Epithelial cell of esophagus (primary cell): ENCODE results near the gene ODAD2.

Experiments
- DNase-seq: peaks from one replicate; pipeline ENCODE4 v3.0.0; 2010; ENCODE audit warnings: low read depth
- H3K4me3 ChIP-seq: 2 replicates; pipeline ENCODE4 v1.5.1; 2011; ENCODE audit warnings: mild to moderate bottlenecking, low read length, control low read depth
- CTCF ChIP-seq: IDR thresholded peaks from 2 replicates; pipeline ENCODE4 v1.5.1; 2011; ENCODE audit warnings: low read depth, mild to moderate bottlenecking, low read length, control low read depth, inconsistent platforms; ENCODE audit not compliant: insufficient read depth; ENCODE audit errors: missing control alignments

ODAD2 gene

GRCh38 chr10:27774831-27775230 lies 224.0 kb downstream of the ODAD2 start:
- TF ChIP-seq CTCF: no peak
- H3K4me3 ChIP-seq: no peak overlapping the region
- no peak for DNase-seq

GRCh38 chr10:27771231-27771630 lies 227.6 kb downstream of the ODAD2 start:
- no peak for TF ChIP-seq CTCF
- no peak overlapping the region for H3K4me3 ChIP-seq
- no peak for DNase-seq

- no peak for DNase-seq
- TF ChIP-seq CTCF: no peak
- no peak overlapping the region for H3K4me3 ChIP-seq
Measured at GRCh38 chr10:27770181-27770580, 228.7 kb downstream of the ODAD2 start.
